Measurements from ENCODE around the gene BRPF3.

Gene BRPF3

DNA sequence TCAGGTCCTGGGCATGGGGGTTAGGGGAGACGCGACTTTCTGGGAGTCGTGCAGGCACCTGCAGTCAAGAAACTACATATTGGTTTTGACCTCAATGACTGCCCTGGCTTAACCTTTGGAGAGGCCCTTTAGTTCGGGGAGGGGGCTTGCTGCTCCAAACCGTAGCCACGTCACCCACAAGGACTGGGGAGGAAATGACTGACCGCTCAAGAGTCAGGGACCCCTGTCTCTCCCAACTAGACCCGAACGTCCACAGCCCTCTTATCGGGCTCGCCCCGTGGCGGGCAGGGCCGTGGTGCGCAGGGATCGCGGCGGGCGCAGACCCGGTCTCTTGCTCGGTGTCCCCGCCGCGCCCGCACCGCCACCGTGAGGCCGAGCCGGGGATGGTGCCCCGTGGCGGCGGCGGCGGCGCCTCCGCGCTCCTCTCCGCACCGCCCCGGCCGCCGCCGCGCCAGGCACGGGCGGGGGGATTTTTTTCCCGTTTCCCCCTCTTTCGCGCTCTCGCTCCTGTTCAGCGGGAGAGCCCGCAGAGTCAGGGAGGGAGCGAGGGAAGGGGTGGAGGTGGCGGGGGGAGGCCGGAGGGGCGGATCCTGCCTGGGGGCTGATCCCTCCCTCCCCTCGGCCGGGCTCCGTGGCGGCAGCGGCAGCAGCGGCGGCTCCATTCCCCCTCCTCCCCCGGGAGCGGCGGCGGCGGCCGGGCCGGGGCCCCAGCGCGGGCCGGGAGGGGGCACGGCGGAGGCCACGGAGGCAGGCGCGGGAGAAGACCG is at the start of gene BRPF3:
BRPF3 (plus strand) TSS at position 632 of the 767 bp plus-strand sequence. CDS start 3,579 bp downstream, outside the sequence.
- H3K27me3 ChIP-seq (ENCODE audit: low read depth) = no peaks in the 10 kb centered on the region
- peak; percentile 71 to 88 for DNase-seq (ENCODE audit: low spot score in 2 of 2)
- H3K4me1 ChIP-seq = peaks cover 8% of the 10 kb centered on the region
- in situ Hi-C loops (cut with MboI; ENCODE audit: low sequenced_read_pairs) = no loop called here
- peak within 1 kb of the TSS; percentile 58 for H3K4me3 ChIP-seq
- H3K36me3 ChIP-seq (replicated peaks) = peaks cover 17% of the 10 kb centered on the region
- no peaks in the 10 kb centered on the region for H3K9me3 ChIP-seq

DNA sequence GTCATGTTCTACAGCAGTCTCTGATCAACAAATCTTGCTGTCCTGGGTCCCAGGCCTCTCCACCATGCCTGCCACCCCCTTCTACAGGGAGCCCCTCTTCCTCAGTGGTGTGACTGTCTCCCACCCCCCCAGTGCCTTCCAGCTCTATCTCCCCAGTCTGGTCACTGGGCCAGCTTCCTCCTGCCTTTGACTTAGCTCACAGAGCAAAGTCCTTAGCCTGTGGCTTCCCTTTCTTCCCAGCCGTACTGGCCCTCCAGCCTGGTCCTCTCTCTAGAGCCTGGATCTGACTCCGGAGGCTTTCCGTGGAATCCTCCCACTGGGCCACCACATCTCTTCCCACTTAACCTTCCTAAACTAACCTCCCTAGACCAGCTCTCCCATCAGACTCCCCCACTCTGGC is 49.2 kb upstream of the BRPF3 start:
- DNase-seq (ENCODE audit: low spot score in 2 of 2) = no peak

DNA sequence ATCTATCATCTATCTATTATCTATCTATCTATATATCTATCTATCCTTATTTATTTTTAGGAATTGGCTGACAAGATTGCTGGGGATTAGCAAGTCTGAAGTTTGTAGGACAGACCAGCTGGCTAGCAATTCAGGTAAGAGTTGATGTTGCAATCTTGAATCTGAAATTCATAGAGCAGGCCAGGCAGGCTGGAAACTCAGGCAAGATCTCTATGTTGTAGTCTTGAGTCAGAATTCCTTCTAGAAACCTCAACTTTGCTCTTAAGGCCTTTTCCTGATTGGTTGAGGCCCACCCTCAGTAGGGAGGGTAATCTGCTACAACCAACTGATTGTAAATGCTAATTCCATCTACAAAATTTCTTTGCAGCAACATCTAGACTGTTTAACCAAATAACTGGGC is 47.1 kb upstream of the BRPF3 start:
- in situ Hi-C loops (cut with MboI; ENCODE audit: low sequenced_read_pairs) = no loop called here
- no peaks in the 10 kb centered on the region for H3K9me3 ChIP-seq
- no peaks in the 10 kb centered on the region for H3K27me3 ChIP-seq (ENCODE audit: low read depth)
- H3K4me3 ChIP-seq = no peak overlapping the region
- no peak for DNase-seq (ENCODE audit: low spot score in 2 of 2)
- H3K36me3 ChIP-seq (replicated peaks) = no peaks in the 10 kb centered on the region
- no peaks in the 10 kb centered on the region for H3K4me1 ChIP-seq

More for the DNA sequence above, 49.2 kb upstream of the BRPF3 start:
- no peaks in the 10 kb centered on the region for H3K27me3 ChIP-seq (ENCODE audit: low read depth)
- in situ Hi-C loops (cut with MboI; ENCODE audit: low sequenced_read_pairs) = no loop called here
- H3K9me3 ChIP-seq = no peaks in the 10 kb centered on the region
- H3K4me1 ChIP-seq = no peaks in the 10 kb centered on the region
- H3K36me3 ChIP-seq (replicated peaks) = no peaks in the 10 kb centered on the region
- H3K4me3 ChIP-seq = no peak overlapping the region

DNA sequence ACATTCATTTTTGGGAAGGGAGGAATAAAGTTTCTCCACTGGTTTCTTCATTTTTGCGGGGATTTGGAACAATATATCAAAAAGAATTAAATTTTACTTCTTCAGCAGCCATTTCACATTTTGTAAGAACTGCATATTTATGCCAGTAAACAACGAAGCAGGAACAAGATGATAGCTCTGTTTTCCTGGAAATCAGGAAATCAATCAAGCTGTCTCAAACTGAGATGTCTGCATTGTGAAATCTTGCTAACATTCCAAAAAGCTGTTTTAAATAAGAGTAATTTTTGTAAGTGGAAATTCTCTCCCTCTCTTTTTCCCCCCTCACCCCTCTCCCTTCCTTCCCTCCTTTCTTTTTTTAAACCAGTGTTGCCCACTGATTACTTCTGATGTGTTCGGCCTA is 46.3 kb upstream of the BRPF3 start:
- in situ Hi-C loops (cut with MboI; ENCODE audit: low sequenced_read_pairs) = no loop called here
- Histone ChIP-seq H3K27me3 (ENCODE audit: low read depth) (no peaks in the 10 kb centered on the region), H3K4me1 (no peaks in the 10 kb centered on the region), H3K4me3 (no peak overlapping the region), H3K36me3 (replicated peaks) (no peaks in the 10 kb centered on the region), H3K9me3 (no peaks in the 10 kb centered on the region)
- DNase-seq (ENCODE audit: low spot score in 2 of 2) = no peak

DNA sequence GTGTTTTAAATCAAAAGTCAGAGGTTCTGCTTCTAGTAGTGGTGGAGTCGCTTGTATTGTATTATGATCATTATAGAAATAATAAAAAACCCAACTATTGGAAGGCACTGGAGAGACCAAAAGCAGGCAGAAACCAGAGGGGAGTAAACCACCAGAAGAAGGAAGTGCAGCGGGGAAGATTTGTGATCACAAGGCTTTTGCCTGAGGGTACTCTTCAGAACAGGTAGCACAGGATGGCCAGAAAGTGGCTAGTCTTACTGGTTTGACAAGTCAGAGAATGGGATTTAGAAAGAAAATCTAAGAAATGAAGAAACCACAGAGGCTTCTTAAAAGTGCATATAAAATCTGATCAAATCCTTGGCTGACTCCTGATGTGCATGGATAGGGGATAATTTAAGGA is 42.3 kb upstream of the BRPF3 start:
- H3K27me3 ChIP-seq (ENCODE audit: low read depth) = no peaks in the 10 kb centered on the region
- no peak overlapping the region for H3K4me3 ChIP-seq
- H3K9me3 ChIP-seq = no peaks in the 10 kb centered on the region
- no peaks in the 10 kb centered on the region for H3K36me3 ChIP-seq (replicated peaks)
- in situ Hi-C loops (cut with MboI; ENCODE audit: low sequenced_read_pairs) = no loop called here
- H3K4me1 ChIP-seq = no peaks in the 10 kb centered on the region
- no peak for DNase-seq (ENCODE audit: low spot score in 2 of 2)

DNA sequence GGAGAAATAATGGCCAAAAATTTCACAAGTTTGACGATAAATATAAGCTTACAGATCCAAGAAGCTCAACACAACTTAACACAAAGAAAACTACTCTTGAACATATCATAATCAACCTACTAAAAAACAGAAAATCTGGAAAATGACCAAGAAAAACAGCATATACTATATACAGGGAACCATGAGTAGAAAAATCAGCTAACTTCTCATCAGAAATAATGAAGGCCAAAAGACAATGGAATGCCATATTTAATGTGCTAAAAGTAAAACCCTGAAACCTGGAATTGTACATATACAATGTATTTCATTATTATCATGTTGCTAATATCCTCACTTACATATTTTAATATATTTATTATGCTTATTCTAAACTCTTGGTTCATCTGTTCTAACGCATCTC is 40.9 kb upstream of the BRPF3 start:
- DNase-seq (ENCODE audit: low spot score in 2 of 2) = no peak
- no peak overlapping the region for H3K4me3 ChIP-seq
- H3K4me1 ChIP-seq = no peaks in the 10 kb centered on the region
- H3K36me3 ChIP-seq (replicated peaks) = no peaks in the 10 kb centered on the region
- H3K9me3 ChIP-seq = no peaks in the 10 kb centered on the region
- H3K27me3 ChIP-seq (ENCODE audit: low read depth) = no peaks in the 10 kb centered on the region
- in situ Hi-C loops (cut with MboI; ENCODE audit: low sequenced_read_pairs) = no loop called here

DNA sequence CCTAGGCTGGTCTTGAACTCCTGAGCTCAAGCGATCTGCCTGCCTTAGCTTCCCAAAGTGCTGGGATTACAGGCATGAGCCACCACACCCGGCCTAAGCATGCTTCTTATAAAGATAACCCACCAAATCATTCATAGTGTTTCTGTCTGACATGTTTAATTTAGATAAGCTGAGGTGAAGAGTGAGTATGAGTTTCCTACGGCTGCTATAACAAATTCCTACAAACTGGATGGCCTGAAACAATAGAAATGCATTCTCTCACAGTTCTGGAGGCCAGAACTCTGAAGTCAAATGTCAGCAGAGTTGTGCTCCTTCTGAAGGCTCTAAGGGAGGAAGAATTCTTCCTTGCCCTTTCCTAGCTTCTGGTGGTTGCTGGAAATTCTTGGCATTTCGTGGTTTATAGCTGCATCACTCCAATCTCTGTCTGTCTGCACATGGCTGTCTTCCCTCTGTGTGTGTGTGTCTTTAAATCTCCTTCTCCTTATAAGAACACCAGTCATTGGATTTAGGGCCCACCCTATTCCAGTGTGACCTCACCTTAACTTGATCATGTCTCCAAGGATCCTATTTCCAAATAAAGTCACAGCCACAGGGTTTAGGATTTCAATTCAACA is 36.3 kb upstream of the BRPF3 start:
- DNase-seq (ENCODE audit: low spot score in 2 of 2) = no peak
- Histone ChIP-seq H3K27me3 (ENCODE audit: low read depth) (no peaks in the 10 kb centered on the region), H3K4me1 (no peaks in the 10 kb centered on the region), H3K9me3 (no peaks in the 10 kb centered on the region), H3K36me3 (replicated peaks) (no peaks in the 10 kb centered on the region), H3K4me3 (no peak overlapping the region)
- in situ Hi-C loops (cut with MboI; ENCODE audit: low sequenced_read_pairs) = no loop called here

DNA sequence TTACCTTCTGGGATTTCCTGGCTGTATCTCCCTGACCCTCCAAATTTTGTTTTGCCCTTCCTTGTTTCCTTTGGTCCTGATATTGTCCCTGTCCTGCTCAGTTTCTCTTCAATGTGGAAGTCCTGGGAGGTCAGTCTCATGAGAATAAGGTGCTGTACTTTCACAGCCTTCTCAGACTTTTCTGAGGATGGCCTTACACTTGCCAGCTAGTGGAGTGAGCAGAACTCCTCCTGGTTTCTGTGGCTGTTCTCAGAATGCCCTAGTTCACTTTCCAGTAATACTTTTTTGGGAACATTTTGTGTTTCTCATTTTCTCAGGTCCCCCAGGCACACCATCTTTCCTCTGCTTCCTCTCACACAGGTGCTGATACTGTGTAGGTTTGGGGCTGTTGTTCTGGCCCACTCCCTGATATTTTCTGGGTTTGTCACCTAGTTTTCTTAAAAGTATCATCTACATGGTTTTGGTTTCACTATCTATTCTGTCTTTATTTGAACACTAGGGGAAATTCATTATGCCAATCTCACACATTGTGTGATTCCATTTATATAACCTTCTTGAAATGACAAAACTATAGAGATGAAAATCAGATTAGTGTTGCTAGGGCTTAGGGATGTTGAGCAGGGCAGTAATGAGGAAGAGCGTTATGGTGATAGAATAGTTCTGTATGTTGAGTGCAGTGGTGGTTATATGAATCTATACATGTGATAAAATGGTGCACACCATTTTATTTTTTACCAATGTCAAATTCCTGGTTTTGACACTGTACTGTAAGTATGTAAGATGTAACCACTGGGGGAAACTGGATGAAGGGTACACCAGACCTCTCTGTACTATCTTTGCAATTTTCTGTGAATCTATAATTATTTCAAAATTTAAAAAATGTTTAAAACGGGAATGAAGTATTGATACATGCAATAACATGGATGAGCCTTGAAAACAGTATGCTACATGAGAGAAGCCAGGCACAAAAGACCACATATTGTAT is 27.2 kb upstream of the BRPF3 start:
- Histone ChIP-seq H3K27me3 (ENCODE audit: low read depth) (no peaks in the 10 kb centered on the region), H3K4me3 (no peak overlapping the region), H3K4me1 (no peaks in the 10 kb centered on the region), H3K36me3 (replicated peaks) (no peaks in the 10 kb centered on the region), H3K9me3 (no peaks in the 10 kb centered on the region)
- no peak for DNase-seq (ENCODE audit: low spot score in 2 of 2)
- in situ Hi-C loops (cut with MboI; ENCODE audit: low sequenced_read_pairs) = no loop called here

DNA sequence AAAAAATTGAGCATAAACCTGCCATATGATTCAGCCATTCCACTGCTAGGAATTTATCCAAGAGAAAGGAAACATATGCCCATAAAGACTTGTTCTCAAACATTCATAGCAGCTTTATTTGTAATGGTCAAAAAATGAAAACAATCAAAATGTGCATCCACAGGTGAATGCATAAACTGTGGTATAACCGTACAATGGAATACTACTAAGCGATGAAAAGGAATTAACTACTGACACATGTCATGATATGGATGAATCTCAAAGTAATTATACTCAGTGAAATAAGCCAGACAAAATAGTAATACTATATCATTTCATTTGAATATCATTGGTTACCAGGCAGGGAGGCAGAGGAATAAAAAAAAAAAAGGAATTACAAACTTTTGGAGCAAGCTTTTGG is 25.8 kb upstream of the BRPF3 start:
- Histone ChIP-seq H3K9me3 (no peaks in the 10 kb centered on the region), H3K36me3 (replicated peaks) (no peaks in the 10 kb centered on the region), H3K4me3 (no peak overlapping the region), H3K27me3 (ENCODE audit: low read depth) (no peaks in the 10 kb centered on the region), H3K4me1 (no peaks in the 10 kb centered on the region)
- in situ Hi-C loops (cut with MboI; ENCODE audit: low sequenced_read_pairs) = no loop called here
- DNase-seq (ENCODE audit: low spot score in 2 of 2) = no peak

DNA sequence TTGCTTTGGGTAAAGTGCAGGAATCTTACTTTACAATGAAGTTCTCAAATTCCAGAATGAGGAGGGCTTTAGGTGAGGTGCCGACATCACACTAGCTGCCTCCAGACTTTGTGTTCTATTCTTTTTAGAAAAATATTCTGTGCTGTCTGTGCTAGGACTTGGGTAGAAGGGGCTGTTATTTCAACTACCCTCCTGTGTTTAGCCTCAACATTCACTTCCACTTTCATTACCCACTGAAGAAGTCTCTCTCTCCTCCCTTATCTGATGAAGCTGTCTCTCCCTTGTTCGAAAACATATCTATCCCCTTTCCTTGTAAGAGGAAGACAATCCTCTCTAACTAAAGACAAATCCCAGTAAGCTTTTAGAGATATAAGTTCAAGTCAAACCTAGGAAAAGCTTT is 25.0 kb upstream of the BRPF3 start:
- in situ Hi-C loops (cut with MboI; ENCODE audit: low sequenced_read_pairs) = no loop called here
- Histone ChIP-seq H3K27me3 (ENCODE audit: low read depth) (no peaks in the 10 kb centered on the region), H3K4me3 (no peak overlapping the region), H3K4me1 (no peaks in the 10 kb centered on the region), H3K9me3 (no peaks in the 10 kb centered on the region), H3K36me3 (replicated peaks) (no peaks in the 10 kb centered on the region)
- no peak for DNase-seq (ENCODE audit: low spot score in 2 of 2)

DNA sequence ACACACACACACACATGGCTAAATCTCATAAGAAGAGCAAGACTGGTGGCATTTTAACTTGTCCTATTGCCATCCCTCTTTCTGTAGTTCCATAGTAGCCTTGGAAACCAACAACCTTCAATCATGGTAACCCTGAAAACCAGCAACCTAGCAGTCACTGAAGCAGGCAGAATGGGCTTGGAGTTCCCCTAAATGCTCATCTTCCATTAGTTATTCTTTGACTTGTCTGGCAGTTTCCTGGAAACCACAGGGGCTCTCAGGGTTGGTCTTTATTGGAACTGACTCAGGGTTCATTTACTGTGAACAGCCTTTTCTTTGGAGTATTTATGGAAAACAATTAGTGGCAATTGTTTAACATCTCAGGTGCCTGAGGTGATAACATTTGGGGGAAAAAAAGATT is 19.4 kb upstream of the BRPF3 start:
- no peaks in the 10 kb centered on the region for H3K27me3 ChIP-seq (ENCODE audit: low read depth)
- in situ Hi-C loops (cut with MboI; ENCODE audit: low sequenced_read_pairs) = no loop called here
- H3K4me3 ChIP-seq = no peak overlapping the region
- no peaks in the 10 kb centered on the region for H3K36me3 ChIP-seq (replicated peaks)
- no peak for DNase-seq (ENCODE audit: low spot score in 2 of 2)
- no peaks in the 10 kb centered on the region for H3K4me1 ChIP-seq
- no peaks in the 10 kb centered on the region; the same call in 1 of the 2 replicates for H3K9me3 ChIP-seq

DNA sequence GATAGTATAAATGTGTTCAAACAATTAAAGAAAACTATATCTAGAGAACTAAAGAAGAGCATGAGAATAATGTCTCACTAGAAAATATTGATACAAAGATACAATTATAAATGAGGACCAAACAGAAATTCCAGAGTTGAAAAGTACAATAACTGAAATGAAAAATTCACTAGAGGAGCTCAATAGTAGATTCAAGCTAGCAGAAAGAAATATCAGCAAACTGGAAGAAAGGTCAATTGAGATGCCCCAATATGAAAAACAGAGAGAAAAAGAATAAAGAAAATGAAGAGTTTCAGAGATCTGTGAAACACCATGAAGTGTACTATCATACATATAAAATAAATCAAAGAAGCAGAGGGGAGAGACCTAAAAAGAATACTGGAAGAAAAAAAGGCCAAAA is 18.0 kb upstream of the BRPF3 start:
- Histone ChIP-seq H3K4me3 (no peak overlapping the region), H3K4me1 (no peaks in the 10 kb centered on the region), H3K9me3 (peaks cover 4% of the 10 kb centered on the region), H3K36me3 (replicated peaks) (no peaks in the 10 kb centered on the region), H3K27me3 (ENCODE audit: low read depth) (no peaks in the 10 kb centered on the region)
- in situ Hi-C loops (cut with MboI; ENCODE audit: low sequenced_read_pairs) = no loop called here
- DNase-seq (ENCODE audit: low spot score in 2 of 2) = no peak

DNA sequence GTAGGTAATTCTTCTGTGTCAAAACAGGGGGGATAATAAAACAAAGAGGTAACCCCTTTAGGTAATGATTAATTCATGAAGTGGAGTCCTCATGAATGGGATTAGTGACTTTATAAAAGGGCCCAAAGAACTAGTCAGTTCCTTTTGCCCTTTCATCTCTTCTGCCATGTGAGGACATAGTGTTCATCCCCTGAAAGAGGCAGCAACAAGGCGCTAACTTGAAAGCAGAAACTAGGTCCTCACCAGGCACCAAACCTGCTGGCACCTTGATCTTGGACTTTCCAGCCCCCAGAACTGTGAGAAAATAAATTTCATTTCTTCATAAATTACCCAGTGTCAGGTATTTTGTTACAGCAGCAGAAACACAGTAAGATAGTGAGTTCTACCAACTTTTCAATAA is 16.4 kb upstream of the BRPF3 start:
- no peaks in the 10 kb centered on the region for H3K4me1 ChIP-seq
- no peaks in the 10 kb centered on the region for H3K27me3 ChIP-seq (ENCODE audit: low read depth)
- H3K9me3 ChIP-seq = peaks cover 4% of the 10 kb centered on the region
- H3K4me3 ChIP-seq = no peak overlapping the region
- in situ Hi-C loops (cut with MboI; ENCODE audit: low sequenced_read_pairs) = no loop called here
- no peaks in the 10 kb centered on the region for H3K36me3 ChIP-seq (replicated peaks)
- DNase-seq (ENCODE audit: low spot score in 2 of 2) = no peak

DNA sequence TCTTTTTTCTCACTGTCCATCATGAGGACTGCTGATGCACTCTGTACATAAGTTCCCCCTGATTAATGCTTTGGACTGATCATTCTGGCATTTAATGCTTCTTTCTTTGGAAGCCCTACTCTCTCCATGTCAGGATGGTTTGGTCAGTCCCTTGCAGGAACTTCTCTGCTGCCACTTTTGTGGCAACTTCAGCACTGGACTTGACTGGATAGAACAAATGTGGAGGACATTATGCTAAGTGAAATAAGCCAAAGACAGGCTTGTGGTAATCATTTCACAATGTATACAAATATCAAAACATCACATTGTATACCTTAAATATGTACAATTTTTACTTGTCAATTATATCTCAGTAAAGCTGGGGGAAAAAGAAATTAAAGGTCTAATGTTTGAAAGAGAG is 12.2 kb upstream of the BRPF3 start:
- Histone ChIP-seq H3K27me3 (ENCODE audit: low read depth) (no peaks in the 10 kb centered on the region), H3K4me1 (no peaks in the 10 kb centered on the region), H3K4me3 (no peak overlapping the region), H3K36me3 (replicated peaks) (no peaks in the 10 kb centered on the region), H3K9me3 (peaks cover 4% of the 10 kb centered on the region)
- no peak for DNase-seq (ENCODE audit: low spot score in 2 of 2)
- in situ Hi-C loops (cut with MboI; ENCODE audit: low sequenced_read_pairs) = no loop called here

Measured in HAP-1 (cell line).